Renal pelvis (tissue), 4 donors: ENCODE data around the gene METTL21A. TPM values are rescaled to one million over a fixed set of nuclear protein-coding genes. Genes with fewer than 3 reads are reported as not detected.
A peak's percentile ranks its signal among the peaks of the same experiment; 100 is the strongest.

Source experiments
- DNase-seq: peaks from one replicate; pipeline ENCODE4 v3.0.0-alpha.2; 2013
- polyA plus RNA-seq, 3 donors: library from polyadenylated mRNA; unstranded; fragments of 120-200 nt; gene quantifications; one replicate each; pipeline ENCODE4 v1.2.1, GENCODE V29; 2013; ENCODE audit not compliant: insufficient read length in 3 of 3

Gene METTL21A
- polyA plus RNA-seq, 3 donors, result 27.2 to 34.0 (median 27.4) TPM

- DNase-seq, result no peak
Measured at GRCh38 chr2:207632575-207633493, 7.6 kb upstream of the METTL21A start.

- DNase-seq, result no peak
Measured at GRCh38 chr2:207630491-207630890, 5.3 kb upstream of the METTL21A start.

- DNase-seq, result no peak
Measured at GRCh38 chr2:207629553-207629952, 4.4 kb upstream of the METTL21A start.

GRCh38 chr2:207624185-207625013, 795 bp downstream of the METTL21A start:
- peak; percentile 67 for DNase-seq

- DNase-seq, result no peak
Measured at GRCh38 chr2:207621501-207622039, 3.6 kb downstream of the METTL21A start.

- no peak for DNase-seq
Measured at GRCh38 chr2:207619764-207620203, 5.4 kb downstream of the METTL21A start.

- DNase-seq, result no peak
Measured at GRCh38 chr2:207617011-207617671, 8.1 kb downstream of the METTL21A start.

GRCh38 chr2:207616185-207616584, 9.0 kb downstream of the METTL21A start:
- DNase-seq, result no peak

GRCh38 chr2:207614824-207615223, 10.4 kb downstream of the METTL21A start:
- DNase-seq, result no peak

- no peak for DNase-seq
Measured at GRCh38 chr2:207612714-207613113, 12.5 kb downstream of the METTL21A start.

GRCh38 chr2:207606829-207607228, 18.4 kb downstream of the METTL21A start:
- no peak for DNase-seq

- DNase-seq, result no peak
Measured at GRCh38 chr2:207606399-207606798, 18.8 kb downstream of the METTL21A start.

- DNase-seq, result no peak
Measured at GRCh38 chr2:207603486-207603885, 21.7 kb downstream of the METTL21A start.

- no peak for DNase-seq
Measured at GRCh38 chr2:207601774-207602173, 23.4 kb downstream of the METTL21A start.

GRCh38 chr2:207600231-207600630, 25.0 kb downstream of the METTL21A start:
- DNase-seq, result no peak

- DNase-seq, result no peak
Measured at GRCh38 chr2:207599636-207600035, 25.6 kb downstream of the METTL21A start.

GRCh38 chr2:207594731-207595130, 30.5 kb downstream of the METTL21A start:
- DNase-seq, result no peak

- DNase-seq, result no peak
Measured at GRCh38 chr2:207594264-207594663, 30.9 kb downstream of the METTL21A start.

GRCh38 chr2:207593277-207593676, 31.9 kb downstream of the METTL21A start:
- no peak for DNase-seq

- DNase-seq, result no peak
Measured at GRCh38 chr2:207589143-207589542, 36.1 kb downstream of the METTL21A start.

- DNase-seq, result no peak
Measured at GRCh38 chr2:207587305-207587704, 37.9 kb downstream of the METTL21A start.

- no peak for DNase-seq
Measured at GRCh38 chr2:207584952-207585351, 40.2 kb downstream of the METTL21A start.
